DOHH2 (cell line): ENCODE results near the gene SUFU.

ENCODE experiments used
- H3F3A ChIP-seq: fragments of 200-600 bp; sonication (generic), shearing (Covaris generic); 2 replicates; pipeline ENCODE4 v1.6.0; 2016; ENCODE audit warnings: antibody characterized with exemption, mild to moderate bottlenecking; ENCODE audit not compliant: control insufficient read depth, insufficient read depth
- H3K27ac ChIP-seq: fragments of 200-600 bp; sonication (generic); 2 replicates; pipeline ENCODE4 v1.5.1; 2014; ENCODE audit warnings: low read depth, mild to moderate bottlenecking, low read length, moderate library complexity
- H3K27me3 ChIP-seq: fragments of 200-600 bp; sonication (generic); 2 replicates; pipeline ENCODE4 v1.6.1; 2014; ENCODE audit warnings: mild to moderate bottlenecking, low read length, mixed read lengths; ENCODE audit not compliant: control insufficient read depth
- H3K36me3 ChIP-seq: fragments of 200-600 bp; sonication (generic); 2 replicates; pipeline ENCODE4 v1.6.1; 2014; ENCODE audit warnings: mild to moderate bottlenecking, low read length, moderate library complexity, mixed read lengths; ENCODE audit not compliant: control insufficient read depth
- H3K4me1 ChIP-seq: fragments of 200-600 bp; sonication (generic); 2 replicates; pipeline ENCODE4 v1.6.1; 2014; ENCODE audit warnings: mild to moderate bottlenecking, low read length, mixed read lengths; ENCODE audit not compliant: control insufficient read depth
- H3K4me2 ChIP-seq: fragments of 200-600 bp; sonication (generic); 2 replicates; pipeline ENCODE4 v1.6.0; 2014; ENCODE audit warnings: mild to moderate bottlenecking, low read length, moderate library complexity
- H3K4me3 ChIP-seq: fragments of 200-600 bp; sonication (generic); 2 replicates; pipeline ENCODE4 v1.5.1; 2014; ENCODE audit warnings: mild to moderate bottlenecking, low read length, mixed read lengths
- H3K79me2 ChIP-seq: fragments of 200-600 bp; sonication (generic); 2 replicates; pipeline ENCODE4 v1.6.1; 2014; ENCODE audit warnings: mild to moderate bottlenecking, low read length, mixed read lengths; ENCODE audit not compliant: control insufficient read depth
- H3K9me2 ChIP-seq: fragments of 200-600 bp; sonication (generic); replicated peaks from 2 replicates; pipeline ENCODE4 v1.6.1; 2014; ENCODE audit warnings: mild to moderate bottlenecking, low read length, mixed read lengths; ENCODE audit not compliant: control insufficient read depth
- H3K9me3 ChIP-seq: fragments of 200-600 bp; sonication (generic); 2 replicates; pipeline ENCODE4 v1.6.1; 2014; ENCODE audit warnings: antibody characterized with exemption, low read length, mixed read lengths; ENCODE audit not compliant: control insufficient read depth, insufficient read depth
- H4K20me1 ChIP-seq: fragments of 200-600 bp; sonication (generic); 2 replicates; pipeline ENCODE4 v1.6.0; 2014; ENCODE audit warnings: low read depth, mild to moderate bottlenecking, antibody characterized with exemption, low read length, moderate library complexity; ENCODE audit not compliant: control insufficient read depth, insufficient read depth
- CTCF ChIP-seq: fragments of 200-600 bp; sonication (generic); IDR thresholded peaks from one replicate; pipeline ENCODE4 v1.5.1; 2014; ENCODE audit warnings: antibody characterized with exemption, mild to moderate bottlenecking, low read depth, low read length; ENCODE audit not compliant: poor library complexity, severe bottlenecking
- EZH2phosphoT487 ChIP-seq: fragments of 200-600 bp; sonication (generic); IDR thresholded peaks from 2 replicates; pipeline ENCODE4 v1.6.1; 2017; ENCODE audit warnings: borderline replicate concordance, mild to moderate bottlenecking, antibody characterized with exemption, low read length, moderate library complexity, mixed read lengths

The SUFU gene

DNA sequence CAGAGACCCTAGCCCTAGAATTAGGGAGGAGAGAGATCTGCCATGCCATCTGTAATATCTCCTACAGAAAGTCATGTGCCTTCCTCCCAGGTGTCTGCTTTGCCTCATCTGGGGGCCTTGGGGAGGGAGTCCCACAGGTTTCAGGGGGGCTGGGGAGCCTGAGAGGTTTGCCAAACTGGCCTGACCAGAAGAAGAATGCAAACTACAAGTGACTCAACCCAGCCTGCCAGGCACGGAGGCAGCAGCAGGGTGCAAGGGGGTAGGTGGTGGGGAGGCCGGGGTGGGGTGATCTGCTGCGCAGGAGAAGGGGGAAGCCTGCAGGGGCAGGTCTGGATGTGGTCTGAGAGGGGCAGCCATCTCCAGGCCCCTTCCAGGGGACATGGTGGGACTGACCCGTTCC lies 130.9 kb downstream of the SUFU start:
- Histone ChIP-seq H3K27me3 (no peaks in the 10 kb centered on the region), H4K20me1 (no peaks in the 10 kb centered on the region), H3K27ac (no peak overlapping the region), H3K9me3 (no peaks in the 10 kb centered on the region), H3K9me2 (no peaks in the 10 kb centered on the region), H3F3A (peaks cover 6% of the 10 kb centered on the region; the same call in 1 of the 2 replicates), H3K4me1 (peaks cover 33% of the 10 kb centered on the region), H3K36me3 (no peaks in the 10 kb centered on the region), H3K79me2 (no peaks in the 10 kb centered on the region), H3K4me2 (no peak overlapping the region), H3K4me3 (no peak overlapping the region)
- no peak for TF ChIP-seq CTCF
- TF ChIP-seq EZH2phosphoT487 = no peak

- H3K27me3 ChIP-seq = no peaks in the 10 kb centered on the region
- H3K9me3 ChIP-seq = no peaks in the 10 kb centered on the region
- no peaks in the 10 kb centered on the region for H3K9me2 ChIP-seq
- H3K79me2 ChIP-seq = no peaks in the 10 kb centered on the region
- H3K36me3 ChIP-seq = no peaks in the 10 kb centered on the region
- peak overlapping the region; percentile 17; the same call in 1 of the 2 replicates for H3K4me3 ChIP-seq
- peaks cover 33% of the 10 kb centered on the region for H3K4me1 ChIP-seq
- H3K27ac ChIP-seq = no peak overlapping the region
- peak overlapping the region; percentile 42 for H3K4me2 ChIP-seq
- peaks cover 10% of the 10 kb centered on the region; the same call in 1 of the 2 replicates for H3F3A ChIP-seq
- no peak for TF ChIP-seq CTCF
- no peaks in the 10 kb centered on the region for H4K20me1 ChIP-seq
These were observed 131.6 kb downstream of the SUFU start for GRCh38 chr10:102635377-102635776.

DNA sequence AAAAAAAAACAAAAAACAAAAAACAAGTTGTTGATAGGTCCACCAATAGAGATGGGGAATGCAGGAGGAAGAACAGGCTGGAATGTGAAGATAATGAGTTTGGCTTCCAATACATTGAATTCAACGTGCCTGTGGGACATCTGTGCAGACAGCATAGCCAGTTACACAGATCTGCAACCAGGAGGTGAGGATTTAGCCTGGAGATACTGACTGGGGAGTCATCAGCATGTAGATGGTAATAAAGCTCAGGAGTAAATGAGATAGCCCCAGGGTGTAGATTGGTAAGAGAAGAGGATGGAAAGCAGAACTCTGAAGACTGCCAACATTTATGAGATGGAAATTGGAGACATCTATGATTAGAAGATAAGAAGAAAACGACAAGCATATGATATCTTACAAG lies 135.8 kb downstream of the SUFU start:
- peaks cover 13% of the 10 kb centered on the region for H3K79me2 ChIP-seq
- peaks cover 31% of the 10 kb centered on the region for H3K4me1 ChIP-seq
- H3K36me3 ChIP-seq = peaks cover 2% of the 10 kb centered on the region
- H3K4me2 ChIP-seq = no peak overlapping the region
- no peak for TF ChIP-seq CTCF
- TF ChIP-seq EZH2phosphoT487 = no peak
- no peaks in the 10 kb centered on the region for H3K27me3 ChIP-seq
- H3K9me2 ChIP-seq = no peaks in the 10 kb centered on the region
- no peaks in the 10 kb centered on the region for H3K9me3 ChIP-seq
- no peak overlapping the region for H3K4me3 ChIP-seq
- peaks cover 10% of the 10 kb centered on the region; the same call in 1 of the 2 replicates for H3F3A ChIP-seq
- H3K27ac ChIP-seq = no peak overlapping the region
- no peaks in the 10 kb centered on the region for H4K20me1 ChIP-seq
